GM19328 (cell line): ENCODE results near the gene DOCK10.

Experiments
- ATAC-seq: cut with Tn5 transposase; IDR thresholded peaks from one replicate; pipeline ENCODE4 v1.9.1; 2021; ENCODE audit warnings: mild to moderate bottlenecking, moderate library complexity; ENCODE audit not compliant: unreplicated experiment

DOCK10 gene

GRCh38 chr2:225042800-225043167 lies 516 bp upstream of the DOCK10 start:
- no peak for ATAC-seq

DNA sequence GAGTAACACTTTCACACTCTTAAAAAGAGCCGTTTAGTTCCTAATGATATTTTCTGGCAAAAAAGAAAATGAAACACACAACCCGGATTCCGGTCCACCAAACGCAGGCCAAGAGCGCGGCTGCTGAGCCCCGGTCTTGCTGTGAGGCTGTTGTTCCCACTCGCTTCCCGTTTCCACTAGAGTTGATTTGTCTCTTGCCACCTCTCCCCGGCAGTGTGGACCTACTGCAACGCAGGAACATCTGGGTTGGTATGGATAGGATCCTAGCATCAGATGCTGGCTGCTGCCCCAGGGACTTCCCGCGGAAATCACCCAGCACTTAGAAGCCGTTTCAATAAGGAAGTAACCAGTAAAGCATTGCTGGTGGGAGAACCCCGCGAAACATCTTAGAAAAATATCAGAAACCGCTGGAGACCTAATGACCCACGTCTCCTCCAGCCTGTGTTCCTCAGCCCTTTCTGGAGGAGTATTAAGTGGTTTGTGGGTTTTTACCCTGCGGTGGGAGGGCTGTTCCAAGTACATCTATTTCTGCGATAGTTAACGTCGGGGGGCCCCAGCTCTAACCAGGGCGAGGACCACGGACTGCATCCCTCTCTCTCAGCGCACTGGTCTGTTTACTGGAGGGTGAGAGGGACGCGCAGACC lies 939 bp downstream of the DOCK10 start:
- peak; percentile 48 for ATAC-seq

GRCh38 chr2:225040856-225041206 lies 1.4 kb downstream of the DOCK10 start:
- peak; percentile 13 for ATAC-seq

DNA sequence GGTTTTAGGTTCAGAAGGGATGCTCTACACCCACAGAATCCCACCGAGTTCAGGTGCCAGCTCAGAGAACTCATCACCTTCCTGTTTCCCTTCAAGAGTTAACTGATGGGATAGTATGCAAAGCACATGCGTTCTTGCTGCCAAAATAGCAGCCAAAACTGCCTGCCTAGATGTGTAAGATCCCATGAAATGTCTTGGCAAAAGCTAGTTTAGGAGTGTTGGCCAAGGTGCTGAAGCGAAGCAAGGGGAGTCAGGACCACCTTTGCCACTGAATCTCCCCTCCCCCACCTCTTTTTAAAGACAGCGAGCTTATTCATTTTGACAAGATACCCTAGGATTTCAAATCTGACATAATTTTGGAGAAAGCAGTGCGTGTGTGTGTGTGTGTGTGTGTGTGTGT lies 2.1 kb downstream of the DOCK10 start:
- ATAC-seq = no peak

DNA sequence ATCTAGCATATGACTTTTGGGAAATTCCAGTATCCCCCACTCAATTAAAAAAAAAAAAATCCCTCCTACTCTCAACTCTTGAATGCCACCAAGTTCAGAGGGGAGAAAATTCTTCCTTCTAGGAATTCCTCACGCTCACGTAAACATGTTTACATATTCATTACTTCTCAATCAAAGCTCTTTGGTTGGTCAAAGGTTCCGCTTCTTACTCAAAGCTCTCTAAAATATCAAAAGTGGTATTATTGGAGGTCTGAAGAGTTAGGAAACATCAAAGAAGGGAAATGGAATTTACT lies 4.1 kb downstream of the DOCK10 start:
- no peak for ATAC-seq

GRCh38 chr2:225037415-225038230 lies 4.6 kb downstream of the DOCK10 start:
- ATAC-seq = no peak

- ATAC-seq = no peak
Observed at GRCh38 chr2:225036431-225036830, 5.8 kb downstream of the DOCK10 start.

DNA sequence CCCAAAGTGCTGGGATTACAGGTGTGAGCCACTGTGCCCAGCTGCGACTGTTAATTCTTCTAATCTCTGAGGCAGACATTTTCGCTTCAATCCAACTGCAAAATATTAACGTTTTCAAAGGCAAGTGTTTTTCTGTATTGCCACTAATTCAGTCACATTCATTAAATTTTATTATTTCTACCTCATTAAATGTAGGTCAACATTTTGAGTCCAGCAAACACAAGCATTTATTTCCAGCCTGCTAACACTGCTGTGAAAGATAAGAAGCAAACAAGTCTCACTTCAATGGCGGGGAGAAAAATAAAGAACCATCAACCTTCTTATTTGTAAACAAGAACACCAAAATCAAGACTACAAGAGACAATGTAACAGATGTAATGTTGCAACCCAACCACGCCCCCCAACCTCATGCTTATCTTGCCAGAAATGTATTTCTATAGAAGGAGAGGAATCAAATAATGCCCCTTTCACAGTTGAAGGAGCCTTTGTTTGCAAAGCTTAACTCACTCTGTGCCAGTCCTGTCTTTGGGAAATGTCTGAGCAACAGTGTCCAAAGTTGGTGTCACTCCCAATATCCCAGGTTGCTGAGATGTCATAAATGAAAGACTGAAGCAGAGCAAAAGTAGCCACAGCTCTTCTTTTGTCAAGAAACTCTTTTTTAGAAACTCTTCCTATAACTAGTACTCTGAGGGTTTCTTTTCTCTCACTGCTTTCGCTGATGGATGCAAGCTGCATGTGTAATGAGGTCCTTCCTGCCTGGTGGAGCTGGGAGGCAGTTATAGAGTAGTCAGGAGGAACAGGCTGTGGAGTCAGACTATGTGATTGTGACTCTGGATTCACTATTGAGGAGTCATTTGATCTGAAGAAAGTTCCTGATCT lies 8.6 kb downstream of the DOCK10 start:
- no peak for ATAC-seq

GRCh38 chr2:225032246-225032645 lies 10.0 kb downstream of the DOCK10 start:
- ATAC-seq = no peak

GRCh38 chr2:225031599-225031998 lies 10.7 kb downstream of the DOCK10 start:
- ATAC-seq = no peak

DNA sequence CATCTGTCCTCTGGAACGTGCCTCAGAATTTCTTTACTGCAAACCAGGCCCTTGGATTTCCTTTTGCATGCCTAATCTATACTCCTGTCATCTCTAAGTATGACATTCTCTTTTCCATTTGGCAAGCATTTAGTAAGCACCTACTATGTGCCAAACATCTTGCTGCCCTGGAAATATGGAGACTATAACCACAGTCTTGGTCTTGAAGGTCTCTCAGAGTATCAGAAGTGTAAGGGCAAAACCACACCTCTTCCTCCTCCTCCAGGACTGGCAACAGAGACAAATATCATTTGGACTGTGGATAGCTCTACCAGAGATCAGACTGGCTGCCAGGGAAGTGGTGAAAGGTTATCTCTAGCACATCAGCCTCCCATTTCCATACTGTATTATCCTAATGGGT lies 11.4 kb downstream of the DOCK10 start:
- no peak for ATAC-seq

- ATAC-seq = no peak
Observed at GRCh38 chr2:225030203-225030602, 12.1 kb downstream of the DOCK10 start.

- no peak for ATAC-seq
Observed at GRCh38 chr2:225028572-225028971, 13.7 kb downstream of the DOCK10 start.

GRCh38 chr2:225027061-225027762 lies 15.1 kb downstream of the DOCK10 start:
- ATAC-seq = no peak

DNA sequence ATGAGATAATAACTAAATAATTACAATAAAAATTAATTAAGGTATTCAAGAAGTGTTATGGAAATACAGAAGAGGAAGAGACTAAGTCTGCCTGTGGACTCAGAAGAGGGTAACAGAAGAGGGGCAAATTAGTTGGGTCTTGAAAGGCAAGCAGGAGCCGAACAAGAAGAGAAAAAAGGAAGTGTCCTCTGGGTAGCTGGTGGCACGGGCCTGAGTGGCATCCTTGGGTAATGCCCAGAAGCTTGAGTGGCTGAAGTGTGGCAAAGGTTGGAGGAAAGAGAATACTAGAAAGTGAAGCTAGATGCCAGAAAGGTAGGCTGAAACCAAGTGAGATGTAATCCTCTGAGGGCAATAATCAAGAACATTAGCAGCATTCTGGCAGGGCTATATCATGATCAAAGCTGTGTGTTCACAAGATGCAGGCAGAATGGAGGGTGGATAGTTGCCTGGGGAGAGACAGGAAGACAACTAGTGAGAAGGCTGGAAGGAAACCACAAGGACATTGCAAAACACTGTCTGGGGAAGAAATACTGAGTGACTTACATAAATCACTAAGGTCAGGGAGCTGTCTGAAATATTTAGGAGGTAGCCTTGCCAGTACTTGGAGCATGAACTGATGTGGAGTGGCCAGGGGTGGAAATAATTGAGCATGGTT lies 16.2 kb downstream of the DOCK10 start:
- no peak for ATAC-seq

- no peak for ATAC-seq
Observed at GRCh38 chr2:225022188-225022587, 20.1 kb downstream of the DOCK10 start.

- ATAC-seq = no peak
Observed at GRCh38 chr2:225020168-225020849, 22.0 kb downstream of the DOCK10 start.

- no peak for ATAC-seq
Observed at GRCh38 chr2:225019105-225019504, 23.2 kb downstream of the DOCK10 start.

GRCh38 chr2:225017713-225018112 lies 24.6 kb downstream of the DOCK10 start:
- ATAC-seq = no peak

DNA sequence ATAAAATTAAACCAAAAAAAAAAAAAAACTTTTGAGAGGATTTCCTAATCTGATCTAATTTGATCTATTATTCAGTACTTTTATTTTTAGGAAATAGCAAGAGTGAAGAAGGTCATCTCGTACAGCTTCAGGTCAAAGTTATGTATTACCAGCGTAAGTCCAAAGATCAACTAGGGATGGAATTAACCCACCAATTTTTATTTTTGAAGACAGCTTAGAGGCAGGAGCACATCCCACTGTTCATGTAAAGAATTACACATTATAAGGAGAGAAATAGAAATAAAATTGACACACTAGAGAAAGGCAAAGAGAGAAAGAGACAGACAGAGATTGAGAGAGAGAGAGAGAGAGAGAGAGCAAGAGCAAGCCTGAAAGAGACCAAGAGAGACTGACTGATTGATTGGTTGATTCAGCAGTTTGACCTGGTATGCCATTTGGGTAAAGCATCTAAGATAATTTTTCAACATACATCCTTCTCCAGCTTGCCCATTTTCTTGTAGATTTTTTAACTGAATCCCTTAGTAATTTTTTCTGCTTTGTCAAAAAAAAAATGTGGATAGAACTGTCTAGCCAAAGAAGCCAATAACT lies 25.1 kb downstream of the DOCK10 start:
- ATAC-seq = no peak
